ENCODE measurements around the gene DENND6B. TPM values are rescaled to one million over a fixed set of nuclear protein-coding genes. Genes with fewer than 3 reads are reported as not detected.
"Not testable (repeated sequence)": the region's sequence is repeated elsewhere in the genome, so short reads cannot be mapped to it uniquely, and the experiment has no call there.

The DENND6B gene
- total RNA-seq, 3 donors from 2014 or later (not counting 1 experiment from before 2014, with no cell fraction given) = 3.1 to 5.0 (median 4.5) TPM

- Mint-ChIP-seq H3K36me3 (no peaks in the 10 kb centered on the region), H3K9me3 (no peaks in the 10 kb centered on the region), H3K27me3 (ENCODE audit: low read depth in 2 of 2) (no peaks in the 10 kb centered on the region), H3K4me1 (peaks cover 0 to 12% of the 10 kb centered on the region in 2 donors), H3K4me3 (no peak overlapping the region), H3K27ac (no peak overlapping the region)
- Histone ChIP-seq H3K4me1 (ENCODE audit: control insufficient read depth, insufficient read depth, low read length) (peaks cover 16% of the 10 kb centered on the region), H3K27ac (ENCODE audit: low read length) (no peak overlapping the region), H3K36me3 (ENCODE audit: control insufficient read depth, insufficient read depth, low read length) (no peaks in the 10 kb centered on the region), H3K27me3 (ENCODE audit: control insufficient read depth, insufficient read depth, low read length) (no peaks in the 10 kb centered on the region), H3K9me3 (ENCODE audit: control insufficient read depth, insufficient read depth, low read length) (no peaks in the 10 kb centered on the region), H3K4me3 (ENCODE audit: low read length) (no peak overlapping the region)
- no peak for DNase-seq
- no peak for ATAC-seq
- TF ChIP-seq CTCF (IDR thresholded peaks at IDR 0.05) = no peak
- intact Hi-C loops (cut with micrococcal nuclease) = no loop called here
- WGBS (ENCODE audit: insufficient coverage) = 96% methylated on average over 5 of the region's 5 CpGs
These were observed 11.3 kb upstream of the DENND6B start for GRCh38 chr22:50338042-50338573.

GRCh38 chr22:50337262-50338041, 10.6 kb upstream of the DENND6B start:
- WGBS (ENCODE audit: insufficient coverage) = 98% methylated on average over 13 of the region's 13 CpGs
- H3K36me3 Mint-ChIP-seq = no peaks in the 10 kb centered on the region
- H3K27me3 Mint-ChIP-seq (ENCODE audit: low read depth in 2 of 2) = no peaks in the 10 kb centered on the region
- H3K4me3 ChIP-seq (ENCODE audit: low read length) = no peak overlapping the region
- H3K27ac ChIP-seq (ENCODE audit: low read length) = no peak overlapping the region
- ATAC-seq (no peak), DNase-seq (no peak)
- no peaks in the 10 kb centered on the region for H3K36me3 ChIP-seq (ENCODE audit: control insufficient read depth, insufficient read depth, low read length)
- no peak for TF ChIP-seq CTCF (IDR thresholded peaks at IDR 0.05)
- intact Hi-C loops (cut with micrococcal nuclease) = no loop called here
- H3K4me1 ChIP-seq (ENCODE audit: control insufficient read depth, insufficient read depth, low read length) = peaks cover 11% of the 10 kb centered on the region
- H3K4me3 Mint-ChIP-seq = no peak overlapping the region
- H3K27ac Mint-ChIP-seq = no peak overlapping the region
- no peaks in the 10 kb centered on the region for H3K9me3 Mint-ChIP-seq
- H3K27me3 ChIP-seq (ENCODE audit: control insufficient read depth, insufficient read depth, low read length) = no peaks in the 10 kb centered on the region
- peaks cover 0 to 11% of the 10 kb centered on the region in 2 donors for H3K4me1 Mint-ChIP-seq
- H3K9me3 ChIP-seq (ENCODE audit: control insufficient read depth, insufficient read depth, low read length) = no peaks in the 10 kb centered on the region

DNA sequence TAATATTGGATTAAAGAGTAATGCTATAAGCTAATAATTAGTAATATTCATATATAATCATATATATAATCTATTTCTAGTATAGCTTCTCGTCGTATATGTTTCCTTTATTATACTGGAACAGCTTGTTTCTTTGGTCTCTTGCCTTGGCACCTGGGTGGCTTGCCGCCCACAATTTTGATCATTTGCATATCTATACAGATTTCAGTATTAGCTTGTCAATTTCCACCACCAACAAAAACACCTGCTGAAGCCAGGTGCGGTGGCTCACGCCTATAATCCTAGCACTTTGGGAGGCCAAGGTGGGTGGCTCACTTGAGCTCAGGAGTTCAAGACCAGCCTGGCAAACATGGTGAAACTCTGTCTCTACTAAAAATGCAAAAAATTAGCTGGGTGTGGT, 7.6 kb upstream of the DENND6B start:
- WGBS (ENCODE audit: insufficient coverage) = 62% methylated on average over 5 of the region's 5 CpGs
- not testable (repeated sequence) for H3K27me3 Mint-ChIP-seq (ENCODE audit: low read depth in 2 of 2)

GRCh38 chr22:50329236-50329635, 2.4 kb upstream of the DENND6B start:
- intact Hi-C loops (cut with micrococcal nuclease) = loop anchor here (5.0 kb wide), 1 partner anchor 77 kb away; the partner anchor contains the start of gene HDAC10
- ATAC-seq = no peak
- H3K27ac Mint-ChIP-seq = no peak overlapping the region
- no peaks in the 10 kb centered on the region for H3K27me3 Mint-ChIP-seq (ENCODE audit: low read depth in 2 of 2)
- H3K27me3 ChIP-seq (ENCODE audit: control insufficient read depth, insufficient read depth, low read length) = no peaks in the 10 kb centered on the region
- DNase-seq = no peak
- peaks cover 17% of the 10 kb centered on the region for H3K4me1 ChIP-seq (ENCODE audit: control insufficient read depth, insufficient read depth, low read length)
- no peaks in the 10 kb centered on the region for H3K36me3 ChIP-seq (ENCODE audit: control insufficient read depth, insufficient read depth, low read length)
- H3K9me3 ChIP-seq (ENCODE audit: control insufficient read depth, insufficient read depth, low read length) = no peaks in the 10 kb centered on the region
- no peak overlapping the region for H3K4me3 ChIP-seq (ENCODE audit: low read length)
- no peaks in the 10 kb centered on the region for H3K9me3 Mint-ChIP-seq
- H3K36me3 Mint-ChIP-seq = no peaks in the 10 kb centered on the region
- 80% methylated on average over 5 of the region's 6 CpGs for WGBS (ENCODE audit: insufficient coverage)
- no peak for TF ChIP-seq CTCF (IDR thresholded peaks at IDR 0.05)
- peaks cover 0 to 13% of the 10 kb centered on the region in 2 donors for H3K4me1 Mint-ChIP-seq
- no peak overlapping the region for H3K27ac ChIP-seq (ENCODE audit: low read length)
- peak overlapping the region; percentile 31 for H3K4me3 Mint-ChIP-seq

More for the DNA sequence above, 7.6 kb upstream of the DENND6B start:
- H3K4me3 ChIP-seq (ENCODE audit: low read length); H3K4me3 Mint-ChIP-seq; H3K36me3 Mint-ChIP-seq; H3K9me3 ChIP-seq (ENCODE audit: control insufficient read depth, insufficient read depth, low read length); DNase-seq; intact Hi-C loops (cut with micrococcal nuclease); ATAC-seq; H3K9me3 Mint-ChIP-seq; H3K27ac ChIP-seq (ENCODE audit: low read length); H3K4me1 Mint-ChIP-seq; H3K27ac Mint-ChIP-seq; H3K4me1 ChIP-seq (ENCODE audit: control insufficient read depth, insufficient read depth, low read length); H3K27me3 ChIP-seq (ENCODE audit: control insufficient read depth, insufficient read depth, low read length); H3K36me3 ChIP-seq (ENCODE audit: control insufficient read depth, insufficient read depth, low read length): not testable (repeated sequence)

Data from natural killer cell (primary cell).